ENCODE measurements around the gene IP6K1. TPM values are rescaled to one million over a fixed set of nuclear protein-coding genes. Genes with fewer than 3 reads are reported as not detected.
A peak's percentile ranks its signal among the peaks of the same experiment; 100 is the strongest.

Gene IP6K1
- total and polyA plus RNA-seq, 10 of the 15 experiments (the other 5 are each of a cell fraction or from before 2014, with no cell fraction given) = 1.3 to 30.6 (median 18.2) TPM

- TF ChIP-seq LARP7 (IDR thresholded peaks at IDR 0.05) (peak; percentile 67), POLR2A (IDR thresholded peaks at IDR 0.05; ENCODE audit: low read depth, low read length) (peak; percentile 83), ASH2L (IDR thresholded peaks at IDR 0.05; ENCODE audit: borderline replicate concordance, low read depth) (peak; percentile 76; the same call in 1 of the 2 replicates), CHD4 (IDR thresholded peaks at IDR 0.05) (no peak), MXI1 (IDR thresholded peaks at IDR 0.05; ENCODE audit: low read depth, low read length) (peak; percentile 77; the same call in 1 of the 2 replicates), SPI1 (IDR thresholded peaks at IDR 0.05; ENCODE audit: borderline replicate concordance, insufficient read depth, low read depth, low read length) (no peak), SMAD5 (IDR thresholded peaks at IDR 0.05; ENCODE audit: low read depth) (no peak; the same call in 1 of the 2 replicates), ZBTB33 (IDR thresholded peaks at IDR 0.05) (no peak), IKZF1 (conservative IDR thresholded peaks at IDR 0.05) (peak; percentile 92), ZNF217 (IDR thresholded peaks at IDR 0.05) (no peak), BCL3 (IDR thresholded peaks at IDR 0.05; ENCODE audit: borderline replicate concordance, insufficient read depth, low read depth, low read length, poor library complexity, severe bottlenecking) (no peak), FOXK2 (IDR thresholded peaks at IDR 0.05) (peak; percentile 72), HSF1 (IDR thresholded peaks at IDR 0.05; ENCODE audit: low read depth, low read length) (no peak), EGR1 (IDR thresholded peaks at IDR 0.05; ENCODE audit: borderline replicate concordance in 1 of 2, low read depth in 2 of 2, low read length in 2 of 2) (peak in 1 of 2 experiments; percentile 17; a peak in 1 of 3 replicates), ZNF384 (IDR thresholded peaks at IDR 0.05; ENCODE audit: borderline replicate concordance, low read depth, low read length) (no peak), ATF3 (IDR thresholded peaks at IDR 0.05; ENCODE audit: borderline replicate concordance, extremely low read depth, low read depth, low read length) (no peak), TBL1XR1 (IDR thresholded peaks at IDR 0.05; ENCODE audit: low read depth, low read length) (no peak), RFX5 (IDR thresholded peaks at IDR 0.05; ENCODE audit: low read depth, low read length) (no peak), POLR2AphosphoS5 (IDR thresholded peaks at IDR 0.05; ENCODE audit: low read length) (peak; percentile 67; the same call in 1 of the 2 replicates), YY1 (IDR thresholded peaks at IDR 0.05; ENCODE audit: low read depth, low read length) (peak; percentile 76), TCF7 (IDR thresholded peaks at IDR 0.05; ENCODE audit: borderline replicate concordance) (no peak), ZBED1 (IDR thresholded peaks at IDR 0.05; ENCODE audit: borderline replicate concordance) (no peak), ZNF24 (IDR thresholded peaks at IDR 0.05) (no peak), GABPA (IDR thresholded peaks at IDR 0.05; ENCODE audit: low read depth) (peak; percentile 86), KDM1A (IDR thresholded peaks at IDR 0.05; ENCODE audit: borderline replicate concordance) (no peak), BCL11A (IDR thresholded peaks at IDR 0.05; ENCODE audit: low read depth, low read length) (no peak)
These were observed 97.1 kb downstream of the IP6K1 start, which contains the start of the genes MST1 and RNF123 (continued) for GRCh38 chr3:49689046-49689907.
